SK-N-DZ (cell line): ENCODE results near the gene SEMA4D.

Experiments
- DNase-seq: peaks from one replicate; pipeline ENCODE4 v3.0.0-alpha.2; 2015; ENCODE audit warnings: low spot score
- small RNA-seq, 2 experiments: library from RNA; depleted of rRNA; stranded (forward); fragments of <200 nt; gene quantifications; one replicate each; pipeline ENCODE3, GENCODE V24; 2014

The SEMA4D gene

DNA sequence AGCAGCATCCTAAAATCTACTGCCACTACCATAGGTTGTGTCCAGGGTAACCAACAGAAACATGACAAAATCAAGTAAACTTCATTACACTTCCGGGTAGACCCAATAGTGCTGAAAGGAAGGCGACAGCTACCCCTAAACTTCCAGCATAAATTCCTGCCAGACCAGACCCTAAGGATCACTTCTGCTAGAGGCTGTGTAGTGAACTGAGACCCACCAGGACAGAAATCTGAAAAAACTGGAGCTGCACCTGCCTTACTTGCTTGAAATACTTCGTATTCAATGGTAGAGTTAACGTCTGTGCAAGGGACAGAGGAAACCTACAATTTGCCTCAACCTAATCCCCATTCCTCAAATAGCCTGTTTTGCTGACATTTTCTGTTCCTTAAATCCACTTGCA lies 180.6 kb downstream of the SEMA4D start:
- peak; percentile 4 for DNase-seq

DNA sequence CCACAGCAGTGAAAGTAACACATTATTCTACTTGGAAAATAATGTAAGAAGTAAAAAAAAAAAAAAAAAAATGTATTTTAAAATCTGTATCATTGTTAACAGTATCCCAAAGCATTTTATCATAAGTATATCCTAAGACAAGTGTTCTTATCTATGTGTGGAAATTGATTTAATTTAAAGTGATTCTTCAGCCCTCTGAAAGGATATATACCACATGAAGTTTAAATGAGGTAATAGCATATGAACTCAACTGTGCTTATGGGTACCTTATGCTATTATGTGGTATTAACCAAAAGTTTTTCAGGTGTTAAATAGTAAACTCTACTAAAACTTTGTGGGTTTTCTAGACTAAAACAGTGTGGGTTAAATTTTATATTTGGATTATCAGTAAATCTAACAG lies 182.4 kb downstream of the SEMA4D start:
- no peak for DNase-seq

DNA sequence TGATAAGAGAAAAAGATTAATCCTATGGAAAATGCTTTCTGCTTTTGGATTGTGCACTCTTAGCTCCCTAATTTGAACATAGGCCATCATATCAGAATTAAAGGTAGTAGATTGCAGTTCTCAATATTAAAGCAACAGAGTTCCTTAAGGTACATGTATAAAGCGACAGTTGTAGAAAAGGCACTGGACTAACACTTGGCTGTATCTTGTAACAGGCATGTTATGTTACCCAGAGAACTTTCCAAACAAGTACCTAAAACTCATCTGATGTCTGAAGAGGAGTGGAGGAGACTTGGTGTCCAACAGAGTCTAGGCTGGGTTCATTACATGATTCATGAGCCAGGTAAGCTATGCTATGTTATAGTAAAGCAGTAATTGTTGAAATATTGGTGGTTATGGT lies 183.0 kb downstream of the SEMA4D start:
- no peak for DNase-seq

DNA sequence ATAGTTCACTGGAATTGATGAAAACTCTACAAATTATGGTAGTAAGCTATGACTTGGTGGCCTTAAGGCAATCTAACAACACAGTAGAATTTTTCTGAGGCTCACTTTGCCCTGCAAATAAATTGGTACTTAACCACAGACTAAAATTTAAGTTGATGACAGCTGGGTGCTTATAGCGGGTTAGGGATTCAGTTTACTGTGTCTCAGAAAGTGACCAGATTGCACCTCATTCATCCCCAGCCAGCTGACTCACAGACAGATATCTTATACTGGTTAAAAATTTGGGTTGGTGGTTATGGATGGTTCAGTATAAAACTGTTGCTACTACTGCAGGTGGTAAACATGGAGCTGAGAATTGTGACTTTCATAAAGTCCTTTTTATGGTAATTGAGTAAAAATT lies 184.1 kb downstream of the SEMA4D start:
- no peak for DNase-seq

DNA sequence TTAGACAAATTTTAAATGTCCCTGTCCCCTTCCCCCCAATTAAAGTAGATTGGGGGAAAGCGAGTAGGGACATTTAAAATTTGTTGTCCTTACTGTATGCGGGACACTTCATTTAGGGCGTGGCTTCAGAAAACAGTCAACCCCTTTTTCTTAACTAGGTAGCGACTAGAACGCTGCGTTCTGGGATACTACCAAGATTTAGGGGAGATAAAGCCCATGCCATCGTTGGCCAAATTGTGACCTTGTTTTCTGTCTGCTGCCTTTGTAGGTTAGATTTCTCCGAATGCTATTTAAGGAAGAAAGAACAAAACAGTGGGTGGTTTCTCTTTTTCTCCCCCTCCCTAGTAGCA lies 185.7 kb downstream of the SEMA4D start:
- peak; percentile 9 for DNase-seq

DNA sequence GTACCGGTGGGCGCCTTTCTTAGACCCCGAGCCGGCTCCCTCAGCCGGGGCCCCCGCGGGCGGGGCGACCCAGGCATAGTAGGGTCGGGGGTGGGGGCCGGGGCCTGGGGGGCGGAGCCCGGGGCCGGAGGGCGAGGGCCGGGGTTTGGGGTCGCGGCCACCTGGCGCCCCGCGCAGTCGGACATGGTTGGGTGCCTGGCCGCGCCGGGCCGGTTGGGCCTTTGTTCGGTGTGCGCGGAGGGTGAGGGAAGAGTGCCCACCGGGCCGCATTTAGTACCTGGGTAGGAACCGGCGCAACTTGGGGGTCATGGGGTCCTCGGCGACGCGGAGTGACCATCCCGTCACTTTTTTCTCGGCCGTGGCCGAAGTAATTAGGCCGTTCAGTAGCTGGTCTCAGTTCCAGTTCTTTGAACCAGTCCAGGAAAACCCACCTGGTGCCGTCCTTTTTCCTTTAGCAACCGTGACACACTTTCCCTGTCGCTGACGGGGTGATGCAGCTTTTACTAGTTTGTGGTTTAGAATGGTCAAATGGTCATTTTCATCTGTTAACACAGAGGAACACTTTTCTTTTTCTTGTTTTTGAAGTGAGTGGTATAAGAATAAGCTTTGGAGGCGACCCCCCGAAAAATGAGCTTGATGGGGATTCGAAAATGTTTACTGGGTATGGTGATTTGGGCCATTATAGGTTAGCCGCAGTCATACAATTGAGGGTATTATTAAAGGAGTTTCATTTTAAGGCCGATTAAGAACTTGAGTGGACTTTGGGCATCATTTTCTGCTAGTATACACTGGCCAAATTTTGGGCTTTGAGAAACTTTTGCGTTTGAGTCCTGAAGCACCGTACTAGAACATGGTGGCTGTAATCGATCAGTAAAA lies 186.3 kb downstream of the SEMA4D start:
- peak; percentile 3 for DNase-seq

Small RNAs within 50 kb of the gene (small RNA-seq; reads per million reads assigned to genes)
- gene MIR3153: 0 to 0.03 reads per million in 2 experiments
